Neural cell (in vitro differentiated cells): ENCODE results near the gene RTTN. TPM values are rescaled to one million over a fixed set of nuclear protein-coding genes. Genes with fewer than 3 reads are reported as not detected.
"Not testable (repeated sequence)": the region's sequence is repeated elsewhere in the genome, so short reads cannot be mapped to it uniquely, and the experiment has no call there.

Source experiments
- H2AFZ ChIP-seq: fragments of 200-600, 300-800 bp; sonication (generic), shearing (Covaris generic); 2 replicates; pipeline ENCODE4 v1.6.0; 2014; ENCODE audit warnings: low read depth, mild to moderate bottlenecking, antibody characterized with exemption, low read length, moderate library complexity
- H3F3A ChIP-seq: fragments of 200-600 bp; shearing (Covaris generic); 2 replicates; pipeline ENCODE4 v1.6.1; 2016; ENCODE audit warnings: mild to moderate bottlenecking, moderate library complexity, mixed read lengths, antibody characterized with exemption, low read length; ENCODE audit not compliant: insufficient read depth, poor library complexity, severe bottlenecking
- H3K27ac ChIP-seq: fragments of 200-600, 300-800 bp; sonication (generic), shearing (Covaris generic); 2 replicates; pipeline ENCODE4 v1.5.1; 2014; ENCODE audit warnings: mild to moderate bottlenecking, low read length, moderate library complexity
- H3K27me3 ChIP-seq: fragments of 300-800, 200-600 bp; sonication (generic), shearing (Covaris generic); 2 replicates; pipeline ENCODE4 v1.6.0; 2014; ENCODE audit warnings: mild to moderate bottlenecking, low read depth, low read length, moderate library complexity; ENCODE audit not compliant: insufficient read depth
- H3K36me3 ChIP-seq: fragments of 300-800, 200-600 bp; sonication (generic), shearing (Covaris generic); 2 replicates; pipeline ENCODE4 v1.5.1; 2014; ENCODE audit warnings: mild to moderate bottlenecking, antibody characterized with exemption, low read length, moderate library complexity; ENCODE audit not compliant: insufficient read depth
- H3K4me2 ChIP-seq: fragments of 300-800, 200-600 bp; sonication (generic), shearing (Covaris generic); 2 replicates; pipeline ENCODE4 v1.6.0; 2014; ENCODE audit warnings: mild to moderate bottlenecking, low read length
- H3K4me3 ChIP-seq: fragments of 300-800, 200-600 bp; sonication (generic), shearing (Covaris generic); 2 replicates; pipeline ENCODE4 v1.5.1; 2014; ENCODE audit warnings: mild to moderate bottlenecking, low read length, moderate library complexity
- H3K79me2 ChIP-seq: fragments of 200-600 bp; shearing (Covaris generic); replicated peaks from 2 replicates; pipeline ENCODE4 v1.6.0; 2014; ENCODE audit warnings: mild to moderate bottlenecking, low read length, moderate library complexity; ENCODE audit not compliant: insufficient read depth
- H3K9ac ChIP-seq: fragments of 300-800, 200-600 bp; sonication (generic), shearing (Covaris generic); 2 replicates; pipeline ENCODE4 v1.6.1; 2016; ENCODE audit warnings: mild to moderate bottlenecking, low read length, mixed read lengths
- H3K9me2 ChIP-seq: fragments of 200-600 bp; shearing (Covaris generic); 2 replicates; pipeline ENCODE4 v1.6.1; 2016; ENCODE audit warnings: mild to moderate bottlenecking, low read length, mixed read lengths; ENCODE audit not compliant: insufficient read depth
- H3K9me3 ChIP-seq: fragments of 200-600, 300-800 bp; sonication (generic), shearing (Covaris generic); 2 replicates; pipeline ENCODE4 v1.6.1; 2016; ENCODE audit warnings: mild to moderate bottlenecking, mixed run types, low read length, moderate library complexity, mixed read lengths
- H4K20me1 ChIP-seq: fragments of 200-600 bp; shearing (Covaris generic); 2 replicates; pipeline ENCODE4 v1.6.1; 2016; ENCODE audit warnings: mild to moderate bottlenecking, mixed run types; ENCODE audit not compliant: insufficient read depth
- CTCF ChIP-seq: fragments of 450-650 bp; IDR thresholded peaks from 2 replicates; pipeline ENCODE4 v1.5.1; 2014; ENCODE audit warnings: antibody characterized with exemption, mild to moderate bottlenecking, moderate library complexity; ENCODE audit not compliant: poor library complexity, severe bottlenecking
- EP300 ChIP-seq: fragments of 450-650 bp; conservative IDR thresholded peaks from 2 replicates; pipeline ENCODE4 v1.6.1; 2014; ENCODE audit warnings: antibody characterized with exemption, mild to moderate bottlenecking, moderate library complexity; ENCODE audit not compliant: poor library complexity, severe bottlenecking
- EZH2 ChIP-seq: fragments of 200-600, 300-800 bp; shearing (Covaris generic), sonication (generic); IDR thresholded peaks from 2 replicates; pipeline ENCODE4 v1.6.1; 2014; ENCODE audit warnings: antibody characterized with exemption, low read length, borderline replicate concordance, mild to moderate bottlenecking; ENCODE audit not compliant: insufficient read depth, poor library complexity, severe bottlenecking
- MXI1 ChIP-seq: fragments of 450-650 bp; conservative IDR thresholded peaks from 2 replicates; pipeline ENCODE4 v1.6.1; 2014; ENCODE audit warnings: antibody characterized with exemption, mild to moderate bottlenecking; ENCODE audit not compliant: poor library complexity, severe bottlenecking
- POLR2AphosphoS5 ChIP-seq: IDR thresholded peaks from 2 replicates; pipeline ENCODE4 v1.6.1; 2012
- RAD21 ChIP-seq: fragments of 450-650 bp; conservative IDR thresholded peaks from 2 replicates; pipeline ENCODE4 v1.6.1; 2014; ENCODE audit warnings: antibody characterized with exemption, mild to moderate bottlenecking, moderate library complexity
- REST ChIP-seq: IDR thresholded peaks from 2 replicates; pipeline ENCODE4 v1.6.1; 2012; ENCODE audit warnings: borderline replicate concordance
- SMC3 ChIP-seq: fragments of 450-650 bp; conservative IDR thresholded peaks from 2 replicates; pipeline ENCODE4 v1.6.1; 2014; ENCODE audit warnings: antibody characterized with exemption, mild to moderate bottlenecking, moderate library complexity; ENCODE audit not compliant: poor library complexity
- TAF1 ChIP-seq: IDR thresholded peaks from 2 replicates; pipeline ENCODE4 v1.6.1; 2012; ENCODE audit warnings: low read depth
- polyA plus RNA-seq: library from polyadenylated mRNA; depleted of rRNA; stranded (reverse); fragments of >200 nt; gene quantifications from 2 replicates; pipeline ENCODE4 v1.2.3, GENCODE V29; 2014

RTTN gene
- polyA plus RNA-seq, 1 donor from 2014 or later: 24.2 TPM

DNA sequence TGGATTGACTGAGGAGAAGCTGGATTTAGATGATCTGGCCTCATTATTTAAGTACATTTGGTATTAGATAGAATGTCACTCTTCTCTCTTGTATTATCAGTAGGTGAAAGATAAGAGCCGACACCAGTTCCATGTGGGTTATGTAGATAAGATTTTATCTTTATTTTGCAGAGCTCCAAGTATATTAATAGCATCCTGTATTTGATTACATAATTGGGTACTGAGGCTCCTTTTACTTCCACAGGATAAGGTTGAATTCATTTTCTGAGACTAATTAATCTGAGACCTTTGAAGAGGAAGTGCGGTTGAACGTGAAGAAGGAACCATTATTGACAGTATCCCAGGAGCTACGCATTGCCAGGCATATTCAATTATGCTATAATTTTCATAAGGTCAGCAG lies 225.0 kb downstream of the RTTN start:
- Histone ChIP-seq H3K9ac (no peak overlapping the region), H3K27me3 (no peaks in the 10 kb centered on the region), H3K9me3 (no peaks in the 10 kb centered on the region), H3F3A (no peaks in the 10 kb centered on the region), H3K9me2 (no peaks in the 10 kb centered on the region), H3K4me3 (no peak overlapping the region), H3K4me2 (no peak overlapping the region), H2AFZ (no peak overlapping the region), H3K36me3 (no peaks in the 10 kb centered on the region), H4K20me1 (no peaks in the 10 kb centered on the region), H3K79me2 (no peaks in the 10 kb centered on the region), H3K27ac (no peak overlapping the region)
- TF ChIP-seq POLR2AphosphoS5: no peak
- no peak for TF ChIP-seq TAF1
- no peak for TF ChIP-seq RAD21
- TF ChIP-seq SMC3: no peak
- no peak for TF ChIP-seq MXI1
- TF ChIP-seq EZH2: no peak
- no peak for TF ChIP-seq CTCF
- TF ChIP-seq EP300: no peak
- no peak for TF ChIP-seq REST

DNA sequence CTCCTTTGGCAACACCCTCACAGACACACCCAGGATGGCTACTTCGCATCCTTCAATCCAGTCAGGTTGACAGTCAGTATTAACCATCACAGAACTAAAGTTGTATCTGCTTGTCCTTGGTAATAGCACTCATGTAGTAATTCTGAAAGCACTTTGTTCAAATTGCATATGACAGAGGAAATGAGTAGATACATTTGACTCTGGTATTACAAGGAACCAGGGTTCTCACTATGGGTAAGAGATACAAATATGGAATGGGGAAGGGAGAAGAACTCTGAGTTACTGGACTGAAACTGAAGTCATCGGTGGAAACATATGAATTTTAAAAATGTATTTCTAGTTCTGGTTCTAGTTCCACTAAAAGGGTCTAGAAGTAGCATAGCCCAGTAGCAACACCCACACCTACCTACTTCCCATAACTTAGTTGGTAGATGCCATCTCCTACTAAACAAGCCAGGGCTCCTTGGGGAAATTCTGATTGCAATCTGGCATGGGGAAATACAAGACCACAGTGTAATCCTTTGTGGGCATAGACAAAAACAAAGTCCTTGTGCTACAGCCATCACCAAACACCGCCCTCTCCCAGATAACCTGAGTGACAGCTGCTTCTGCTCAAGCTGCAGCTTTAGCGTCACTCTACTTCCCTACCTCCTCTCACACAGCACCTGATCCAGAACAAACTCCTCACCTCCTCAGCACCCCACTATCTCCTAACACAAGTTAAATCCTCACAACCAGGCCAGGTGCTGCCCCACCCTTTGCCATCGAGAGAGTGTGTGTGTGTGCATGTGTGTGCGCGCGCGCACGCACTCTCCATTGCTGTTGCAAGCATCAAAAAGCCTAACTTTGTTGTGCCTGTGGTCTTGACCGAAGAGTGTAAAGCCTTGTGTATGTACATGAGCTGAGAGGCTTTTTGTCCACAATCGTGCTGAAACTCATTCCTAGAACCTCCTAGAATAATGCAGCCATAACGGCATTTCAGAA lies 226.5 kb downstream of the RTTN start:
- no peaks in the 10 kb centered on the region for H3K27me3 ChIP-seq
- no peaks in the 10 kb centered on the region for H3K9me3 ChIP-seq
- no peaks in the 10 kb centered on the region for H3F3A ChIP-seq
- no peaks in the 10 kb centered on the region for H3K36me3 ChIP-seq
- H3K27ac ChIP-seq: no peak overlapping the region
- no peak overlapping the region for H3K9ac ChIP-seq
- no peak for TF ChIP-seq TAF1
- TF ChIP-seq CTCF: no peak
- no peak for TF ChIP-seq MXI1
- TF ChIP-seq REST: no peak
- TF ChIP-seq POLR2AphosphoS5: no peak
- TF ChIP-seq RAD21: no peak
- no peak for TF ChIP-seq SMC3
- TF ChIP-seq EZH2: no peak
- H3K79me2 ChIP-seq: no peaks in the 10 kb centered on the region
- H3K4me2 ChIP-seq: no peak overlapping the region
- no peaks in the 10 kb centered on the region for H3K9me2 ChIP-seq
- H4K20me1 ChIP-seq: no peaks in the 10 kb centered on the region
- H2AFZ ChIP-seq: no peak overlapping the region
- H3K4me3 ChIP-seq: no peak overlapping the region

DNA sequence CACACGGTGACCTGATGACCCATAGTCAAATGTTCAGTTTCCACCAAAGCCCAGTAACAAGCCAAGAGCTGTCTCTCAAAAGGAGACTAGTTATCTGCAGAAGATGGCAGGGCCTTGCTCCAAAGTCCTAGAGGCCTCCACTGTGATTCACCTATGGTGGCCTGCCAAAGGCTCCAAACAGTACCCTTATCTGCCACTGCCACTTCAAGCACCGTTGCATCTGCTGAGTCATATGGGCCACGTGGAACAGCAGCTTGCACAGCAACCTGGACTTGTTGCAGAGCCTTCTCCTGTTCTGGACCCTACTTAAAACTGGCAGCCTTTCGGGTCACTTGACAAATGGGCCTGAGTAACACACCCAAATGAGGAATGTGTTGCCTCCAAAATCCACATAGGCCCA lies 230.2 kb downstream of the RTTN start:
- H3K27ac ChIP-seq, H3K36me3 ChIP-seq, H3K4me3 ChIP-seq, H3F3A ChIP-seq, H2AFZ ChIP-seq, H3K4me2 ChIP-seq, H3K27me3 ChIP-seq, H3K9me3 ChIP-seq, H3K79me2 ChIP-seq, H3K9ac ChIP-seq, H4K20me1 ChIP-seq, H3K9me2 ChIP-seq: not testable (repeated sequence)
